A549 (cell line): Measurements from ENCODE around the gene SPTB. TPM values are rescaled to one million over a fixed set of nuclear protein-coding genes. Genes with fewer than 3 reads are reported as not detected.

Source experiments
- ATAC-seq, 2 experiments: fragments of 200-7000 bp in 1 of 2; fragments of >200 bp in 1 of 2; cut with Nextera tagmentation in 1 of 2; cut with Tn5 transposase in 1 of 2; 3 replicates each; pipeline versions ENCODE4 v1.8.0 to v1.9.1; 2018 to 2020; ENCODE audit warnings: mild to moderate bottlenecking in 1 of 2, moderate library complexity in 1 of 2
- CTCF ChIA-PET: fragments of 300-600 bp; sonication (Branson Sonifier 250); formaldehyde crosslinking; extraction: SDS; loops from one replicate; lab custom pipeline; 2021; ENCODE audit warnings: antibody characterized with exemption, inconsistent platforms; lab: Yijun Ruan, JAX
- POLR2A ChIA-PET: fragments of 350-600 bp; formaldehyde crosslinking; extraction: SDS; loops from one replicate; lab custom pipeline; 2021; ENCODE audit warnings: antibody characterized with exemption, inconsistent platforms; lab: Yijun Ruan, JAX
- DNase-seq, 2 experiments: peaks; one replicate each; pipeline versions ENCODE4 v3.0.0 to v3.0.0-alpha.2; 2011 to 2016; ENCODE audit warnings: low read depth in 1 of 2, low spot score in 1 of 2
- FAIRE-seq: peaks from 2 replicates; lab custom pipeline; 2011; peaks lifted over from hg19 to GRCh38; lab: Jason Lieb, UNC
- H3K27ac ChIP-seq, 2 experiments: fragments of >200 bp; sonication (Bioruptor Twin); formaldehyde crosslinking; 3 replicates each; pipeline ENCODE4 v1.5.1; 2016 to 2017
- H3K4me1 ChIP-seq: fragments of >200 bp; sonication (Bioruptor Twin); formaldehyde crosslinking; 3 replicates; pipeline ENCODE4 v1.6.1; 2016
- H3K4me2 ChIP-seq: fragments of >200 bp; sonication (Bioruptor Twin); formaldehyde crosslinking; 3 replicates; pipeline ENCODE4 v1.6.1; 2016
- H3K4me3 ChIP-seq: fragments of >200 bp; sonication (Bioruptor Twin); formaldehyde crosslinking; 3 replicates; pipeline ENCODE4 v1.5.1; 2016
- H3K9me3 ChIP-seq: fragments of >200 bp; sonication (Bioruptor Twin); formaldehyde crosslinking; 3 replicates; pipeline ENCODE4 v1.6.1; 2016
- EHF ChIP-seq: fragments of 250-450 bp; sonication (Bioruptor Pico); IDR thresholded peaks from 2 replicates; pipeline ENCODE4 v1.5.0; 2020; ENCODE audit warnings: mild to moderate bottlenecking
- EP300 ChIP-seq, 2 experiments: fragments of >200 bp; sonication (Bioruptor Twin); formaldehyde crosslinking; IDR thresholded peaks; 2 replicates in 1 of 2; 3 replicates in 1 of 2; pipeline ENCODE4 v1.6.1; 2016 to 2017
- FOSL2 ChIP-seq, 2 experiments: fragments of 450-650 bp in 1 of 2; fragments of >200 bp in 1 of 2; sonication (Bioruptor Twin) in 1 of 2; formaldehyde crosslinking; IDR thresholded peaks; 2 replicates each; pipeline versions ENCODE4 v1.5.0 to v1.6.1; 2016 to 2020; ENCODE audit warnings: mild to moderate bottlenecking in 1 of 2, moderate library complexity in 1 of 2
- FOXS1 ChIP-seq: fragments of 250-450 bp; sonication (Bioruptor Pico); IDR thresholded peaks from 2 replicates; pipeline ENCODE4 v1.5.0; 2020; ENCODE audit warnings: mild to moderate bottlenecking, moderate library complexity
- GATA3 ChIP-seq: IDR thresholded peaks from 2 replicates; pipeline ENCODE4 v1.6.1; 2012; ENCODE audit warnings: borderline replicate concordance
- HOXA7 ChIP-seq: fragments of 250-450 bp; sonication (Bioruptor Pico); IDR thresholded peaks from 2 replicates; pipeline ENCODE4 v1.5.0; 2020; ENCODE audit warnings: mild to moderate bottlenecking, moderate library complexity
- KDM1A ChIP-seq: fragments of 200-600 bp; sonication (generic); IDR thresholded peaks from 2 replicates; pipeline ENCODE4 v1.6.1; 2016; ENCODE audit warnings: low read depth, mild to moderate bottlenecking
- MAFK ChIP-seq: fragments of 450-650 bp; IDR thresholded peaks from 2 replicates; pipeline ENCODE4 v1.6.1; 2014; ENCODE audit not compliant: partially characterized antibody
- RAD21 ChIP-seq, 2 experiments: fragments of >200 bp in 1 of 2; sonication (Bioruptor Twin) in 1 of 2; formaldehyde crosslinking in 1 of 2; IDR thresholded peaks in 1 of 2; conservative IDR thresholded peaks in 1 of 2; 2 replicates in 1 of 2; 3 replicates in 1 of 2; pipeline ENCODE4 v1.6.1; 2012 to 2018; ENCODE audit warnings: inconsistent platforms in 1 of 2
- SMC3 ChIP-seq: fragments of >200 bp; sonication (Bioruptor Twin); formaldehyde crosslinking; IDR thresholded peaks from 3 replicates; pipeline ENCODE4 v1.6.1; 2018; ENCODE audit warnings: inconsistent platforms
- WGBS: methylation state at CpG from one replicate; pipeline ENCODE4 v1.1.6; 2017; ENCODE audit errors: missing lambda C conversion rate; 5-methylcytosine and 5-hydroxymethylcytosine counted together
- polyA plus RNA-seq, 4 experiments: library from polyadenylated mRNA; depleted of rRNA in 3 of 4; stranded (reverse); fragments of >200 nt; fragmentation: RNase III in 1 of 4; extraction: RNeasy Plus Mini Kit Qiagen cat#74134 plus additional on column Dnase treatment in 1 of 4; gene quantifications; 2 replicates in 3 of 4; 3 replicates in 1 of 4; pipeline ENCODE4 v1.2.3, GENCODE V29; 2011 to 2017
- TF ChIP-seq, protein P1 (sequence below): fragments of >200 bp; sonication (Bioruptor Twin); formaldehyde crosslinking; IDR thresholded peaks from 3 replicates; pipeline ENCODE4 v1.5.1; 2016

SPTB gene
- polyA plus RNA-seq, 2 of the 4 experiments (the other 2 are of a cell fraction) = 0.27 to 2.1 TPM

DNA sequence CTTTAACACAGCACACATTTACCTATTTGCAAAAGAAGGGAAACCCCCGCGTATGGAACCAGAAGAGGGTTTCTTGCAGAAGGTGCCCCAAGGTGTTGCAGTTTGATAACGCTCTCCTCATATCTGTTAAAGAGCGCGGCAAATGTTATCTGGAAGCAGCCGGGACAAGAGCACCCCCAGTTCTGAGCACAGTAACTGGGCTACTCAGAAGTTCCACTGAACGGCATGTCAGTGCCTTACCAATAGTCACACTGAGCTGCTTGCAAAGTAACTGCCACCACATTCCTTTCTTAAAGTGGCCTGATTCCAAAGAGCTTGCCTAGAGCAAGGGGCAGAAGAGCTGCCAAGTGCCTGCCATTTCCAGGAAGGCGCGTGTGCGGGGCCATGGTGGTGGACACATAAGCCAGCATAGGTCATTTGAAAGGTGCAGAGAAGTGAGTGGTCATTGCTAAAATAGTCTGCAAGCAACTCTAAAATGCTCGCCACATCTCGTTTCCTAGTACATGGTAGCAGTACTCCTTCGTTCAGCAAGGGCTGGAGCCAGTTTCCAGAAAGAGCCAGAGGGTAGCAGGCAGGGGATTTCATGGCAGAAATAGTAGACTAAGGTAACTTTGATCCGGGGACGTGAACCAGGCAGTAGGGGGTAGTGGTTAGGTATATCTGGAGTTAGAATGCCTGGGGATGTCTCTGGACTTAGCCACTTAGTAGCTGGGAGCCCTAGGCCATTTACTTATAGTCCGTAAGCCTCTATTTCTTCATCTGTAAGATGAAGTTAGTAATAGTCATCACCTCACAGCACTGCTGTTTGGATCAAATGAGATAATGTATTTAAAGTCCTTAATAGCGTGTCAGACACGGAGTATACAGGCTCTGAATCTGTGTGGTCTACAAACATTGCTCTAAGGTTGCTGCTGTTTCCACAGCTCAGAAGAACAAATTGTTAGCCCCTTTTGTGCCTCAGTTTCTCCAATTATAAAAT is 37.6 kb downstream of the SPTB start:
- TF ChIP-seq FOXS1 (CRISPR knock-in tag) = no peak
- TF ChIP-seq, all 56 proteins: peak for 0
- DNase-seq = no peak
- no peak for ATAC-seq
- 76% methylated on average over 18 of the region's 18 CpGs for WGBS
- POLR2A ChIA-PET = interaction anchor here (0.6 kb wide), 1 partner anchor 409 kb away, joined by 4 read pairs; no protein-coding TSS in a partner anchor
- no peak for FAIRE-seq
- CTCF ChIA-PET = interaction anchor here (0.7 to 9.8 kb wide), 17 partner anchors 9 to 71 kb away, joined by 3 to 61 read pairs (median 7); partner anchors contain the start of gene SPTB
- Histone ChIP-seq H3K4me2 (peak overlapping the region; percentile 18; the same call in 2 of the 3 replicates), H3K9me3 (no peaks in the 10 kb centered on the region), H3K27ac (0 out of 6 replicates have a peak overlapping the region, but pooled peaks of 1 of the 2 experiments have one; percentile 6), H3K4me1 (peaks cover 13% of the 10 kb centered on the region; the same call in 1 of the 3 replicates), H3K4me3 (no peak overlapping the region)

DNA sequence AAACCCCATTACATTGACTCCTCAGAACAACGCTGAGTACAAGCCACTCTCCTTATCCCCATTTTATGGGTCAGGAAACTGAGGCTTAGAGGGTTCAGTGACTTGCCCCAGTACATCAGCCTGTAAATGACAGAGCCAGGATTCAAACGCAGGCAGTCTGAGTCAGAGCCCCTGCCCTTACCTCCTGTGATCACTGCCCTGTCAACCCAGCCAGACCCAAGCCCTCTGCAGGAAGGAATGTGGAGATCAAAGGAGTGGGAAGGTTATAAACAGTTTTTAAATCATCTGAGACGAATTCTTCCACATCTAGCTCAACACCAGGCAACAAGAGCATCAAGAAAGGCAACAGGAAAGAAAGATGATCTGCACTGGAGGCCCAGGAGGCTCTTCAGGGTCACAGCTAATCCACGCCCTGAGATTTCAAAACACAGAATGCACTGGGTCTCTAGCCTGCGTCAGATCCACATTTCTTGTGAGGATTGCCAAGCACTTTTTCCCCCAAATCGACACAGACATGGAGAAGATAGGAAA is 38.5 kb downstream of the SPTB start:
- TF ChIP-seq FOSL2 (IDR thresholded peaks at IDR 0.05) = no peak
- TF ChIP-seq FOSL2 (CRISPR knock-in tag; IDR thresholded peaks at IDR 0.05) = peak; percentile 42; the same call in 1 of the 2 replicates
- peak in 1 of 2 experiments; percentile 39; a peak in 2 of 5 replicates for TF ChIP-seq RAD21 (conservative IDR thresholded peaks at IDR 0.05 in 1 of 2, IDR thresholded peaks at IDR 0.05 in 1 of 2)
- peak; percentile 33; the same call in 1 of the 3 replicates for TF ChIP-seq SMC3
- no peak for TF ChIP-seq EP300 (IDR thresholded peaks at IDR 0.05)
- TF ChIP-seq GATA3 = no peak
- TF ChIP-seq, protein P1, sequence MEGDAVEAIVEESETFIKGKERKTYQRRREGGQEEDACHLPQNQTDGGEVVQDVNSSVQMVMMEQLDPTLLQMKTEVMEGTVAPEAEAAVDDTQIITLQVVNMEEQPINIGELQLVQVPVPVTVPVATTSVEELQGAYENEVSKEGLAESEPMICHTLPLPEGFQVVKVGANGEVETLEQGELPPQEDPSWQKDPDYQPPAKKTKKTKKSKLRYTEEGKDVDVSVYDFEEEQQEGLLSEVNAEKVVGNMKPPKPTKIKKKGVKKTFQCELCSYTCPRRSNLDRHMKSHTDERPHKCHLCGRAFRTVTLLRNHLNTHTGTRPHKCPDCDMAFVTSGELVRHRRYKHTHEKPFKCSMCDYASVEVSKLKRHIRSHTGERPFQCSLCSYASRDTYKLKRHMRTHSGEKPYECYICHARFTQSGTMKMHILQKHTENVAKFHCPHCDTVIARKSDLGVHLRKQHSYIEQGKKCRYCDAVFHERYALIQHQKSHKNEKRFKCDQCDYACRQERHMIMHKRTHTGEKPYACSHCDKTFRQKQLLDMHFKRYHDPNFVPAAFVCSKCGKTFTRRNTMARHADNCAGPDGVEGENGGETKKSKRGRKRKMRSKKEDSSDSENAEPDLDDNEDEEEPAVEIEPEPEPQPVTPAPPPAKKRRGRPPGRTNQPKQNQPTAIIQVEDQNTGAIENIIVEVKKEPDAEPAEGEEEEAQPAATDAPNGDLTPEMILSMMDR = peak; percentile 45
- DNase-seq = peak; percentile 58 to 69
- WGBS = 25% methylated on average over 6 of the region's 6 CpGs
- no peaks in the 10 kb centered on the region for H3K9me3 ChIP-seq
- ATAC-seq = peak; percentile 97
- peak overlapping the region; percentile 18; the same call in 2 of the 3 replicates for H3K4me2 ChIP-seq
- FAIRE-seq = no peak
- H3K4me3 ChIP-seq = no peak overlapping the region
- POLR2A ChIA-PET = interaction anchor here (0.6 kb wide), 1 partner anchor 408 kb away, joined by 4 read pairs; no protein-coding TSS in a partner anchor
- CTCF ChIA-PET = interaction anchor here (0.6 to 9.8 kb wide), 21 partner anchors 9 to 71 kb away, joined by 3 to 61 read pairs (median 6); partner anchors contain the start of gene SPTB
- H3K4me1 ChIP-seq = peaks cover 13% of the 10 kb centered on the region; the same call in 1 of the 3 replicates
- 0 out of 6 replicates have a peak overlapping the region, but pooled peaks of 1 of the 2 experiments have one; percentile 17 for H3K27ac ChIP-seq

DNA sequence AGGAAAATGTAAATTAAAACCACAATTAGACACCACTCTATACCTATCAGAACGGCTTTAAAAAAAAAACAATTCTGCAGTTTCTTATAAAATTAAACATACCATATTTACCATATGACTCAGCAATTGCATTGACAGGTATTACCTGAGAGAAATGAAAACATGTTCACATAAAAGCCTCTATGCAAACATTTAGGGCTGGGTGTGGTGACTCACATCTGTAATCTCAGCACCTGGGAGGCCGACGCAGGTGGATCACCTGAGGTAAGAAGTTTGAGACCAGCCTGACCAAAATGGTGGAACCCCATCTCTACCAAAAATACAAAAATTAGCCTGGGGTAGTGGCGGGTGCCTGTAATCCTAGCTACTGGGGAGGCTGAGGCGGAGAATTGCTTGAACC is 41.1 kb downstream of the SPTB start:
- ChIA-PET POLR2A (no interaction called here), CTCF (interaction anchor here (1.1 to 5.1 kb wide), 2 partner anchors 15 to 29 kb away, joined by 4 to 46 read pairs; no protein-coding TSS in a partner anchor)
- H3K27ac ChIP-seq = no peak overlapping the region

DNA sequence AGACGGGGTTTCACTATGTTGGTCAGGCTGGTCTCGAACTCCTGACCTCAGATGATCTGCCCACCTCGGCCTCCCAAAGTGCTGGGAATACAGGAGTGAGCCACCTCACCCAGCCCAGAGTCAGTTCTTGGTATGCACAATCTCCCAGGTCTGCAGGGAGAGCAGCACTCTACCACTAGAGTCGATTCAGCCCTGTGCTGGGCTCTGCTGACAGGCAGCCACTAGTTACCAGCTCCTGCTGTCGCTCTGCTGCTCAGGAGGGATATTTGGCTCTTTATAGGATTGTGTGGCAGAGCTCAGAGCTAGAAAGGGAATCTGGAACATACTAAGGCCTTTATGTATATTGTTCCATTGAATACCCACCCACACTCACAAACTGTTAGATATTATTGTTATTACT is 44.3 kb downstream of the SPTB start:
- no peak for ATAC-seq
- DNase-seq = no peak
- Histone ChIP-seq H3K4me1 (no peaks in the 10 kb centered on the region), H3K9me3 (no peaks in the 10 kb centered on the region), H3K4me3 (no peak overlapping the region), H3K4me2 (no peak overlapping the region), H3K27ac (no peak overlapping the region)
- CTCF ChIA-PET = interaction anchor here (0.6 to 5.1 kb wide), 7 partner anchors 12 to 89 kb away, joined by 3 to 37 read pairs (median 3); partner anchors contain the start of gene SPTB
- no peak for FAIRE-seq
- no peak for TF ChIP-seq KDM1A
- no peak for TF ChIP-seq MAFK
- no peak for TF ChIP-seq FOSL2 (IDR thresholded peaks at IDR 0.05)
- no peak for TF ChIP-seq FOSL2 (CRISPR knock-in tag; IDR thresholded peaks at IDR 0.05)
- no peak for TF ChIP-seq HOXA7
- WGBS = 59% methylated on average over 4 of the region's 5 CpGs
- POLR2A ChIA-PET = no interaction called here

More for the DNA sequence above, 41.1 kb downstream of the SPTB start:
- ATAC-seq (no peak), DNase-seq (no peak), FAIRE-seq (no peak)
- Histone ChIP-seq H3K4me3 (no peak overlapping the region), H3K4me2 (no peak overlapping the region), H3K4me1 (peaks cover 13% of the 10 kb centered on the region; the same call in 1 of the 3 replicates), H3K9me3 (no peaks in the 10 kb centered on the region)
- 88% methylated on average over 5 of the region's 5 CpGs for WGBS
- TF ChIP-seq EHF (CRISPR knock-in tag) = no peak
- TF ChIP-seq FOSL2 (IDR thresholded peaks at IDR 0.05) = no peak
- TF ChIP-seq FOSL2 (CRISPR knock-in tag; IDR thresholded peaks at IDR 0.05) = 0 out of 2 replicates have a peak, but pooled peaks have one; percentile 13
- TF ChIP-seq EP300 (IDR thresholded peaks at IDR 0.05) = no peak
